A549 (cell line): ENCODE measurements around the gene DYSF. TPM values are rescaled to one million over a fixed set of nuclear protein-coding genes. Genes with fewer than 3 reads are reported as not detected.

Source experiments
- ATAC-seq, 2 experiments: fragments of 200-7000 bp in 1 of 2; fragments of >200 bp in 1 of 2; cut with Nextera tagmentation in 1 of 2; cut with Tn5 transposase in 1 of 2; 3 replicates each; pipeline versions ENCODE4 v1.8.0 to v1.9.1; 2018 to 2020; ENCODE audit warnings: mild to moderate bottlenecking in 1 of 2, moderate library complexity in 1 of 2
- CTCF ChIA-PET: fragments of 300-600 bp; sonication (Branson Sonifier 250); formaldehyde crosslinking; extraction: SDS; loops from one replicate; lab custom pipeline; 2021; ENCODE audit warnings: antibody characterized with exemption, inconsistent platforms; lab: Yijun Ruan, JAX
- POLR2A ChIA-PET: fragments of 350-600 bp; formaldehyde crosslinking; extraction: SDS; loops from one replicate; lab custom pipeline; 2021; ENCODE audit warnings: antibody characterized with exemption, inconsistent platforms; lab: Yijun Ruan, JAX
- DNase-seq, 2 experiments: peaks; one replicate each; pipeline versions ENCODE4 v3.0.0 to v3.0.0-alpha.2; 2011 to 2016; ENCODE audit warnings: low read depth in 1 of 2, low spot score in 1 of 2
- FAIRE-seq: peaks from 2 replicates; lab custom pipeline; 2011; peaks lifted over from hg19 to GRCh38; lab: Jason Lieb, UNC
- H3K27ac ChIP-seq, 2 experiments: fragments of >200 bp; sonication (Bioruptor Twin); formaldehyde crosslinking; 3 replicates each; pipeline ENCODE4 v1.5.1; 2016 to 2017
- H3K4me1 ChIP-seq: fragments of >200 bp; sonication (Bioruptor Twin); formaldehyde crosslinking; 3 replicates; pipeline ENCODE4 v1.6.1; 2016
- H3K4me2 ChIP-seq: fragments of >200 bp; sonication (Bioruptor Twin); formaldehyde crosslinking; 3 replicates; pipeline ENCODE4 v1.6.1; 2016
- H3K4me3 ChIP-seq: fragments of >200 bp; sonication (Bioruptor Twin); formaldehyde crosslinking; 3 replicates; pipeline ENCODE4 v1.5.1; 2016
- H3K9me3 ChIP-seq: fragments of >200 bp; sonication (Bioruptor Twin); formaldehyde crosslinking; 3 replicates; pipeline ENCODE4 v1.6.1; 2016
- ATOH8 ChIP-seq: fragments of 250-450 bp; sonication (Bioruptor Pico); IDR thresholded peaks from 2 replicates; pipeline ENCODE4 v1.5.0; 2020; ENCODE audit warnings: low read depth, mild to moderate bottlenecking, moderate library complexity
- BCL3 ChIP-seq: fragments of >200 bp; sonication (Bioruptor Twin); formaldehyde crosslinking; IDR thresholded peaks from 3 replicates; pipeline ENCODE4 v1.6.1; 2016
- BHLHE40 ChIP-seq: IDR thresholded peaks from 2 replicates; pipeline ENCODE4 v1.6.1; 2012; ENCODE audit warnings: low read depth, low read length, inconsistent platforms
- CTCF ChIP-seq: fragments of >200 bp; sonication (Bioruptor Twin); formaldehyde crosslinking; IDR thresholded peaks from 3 replicates; pipeline ENCODE4 v1.5.1; 2016
- EHF ChIP-seq: fragments of 250-450 bp; sonication (Bioruptor Pico); IDR thresholded peaks from 2 replicates; pipeline ENCODE4 v1.5.0; 2020; ENCODE audit warnings: mild to moderate bottlenecking
- FOSL2 ChIP-seq, 2 experiments: fragments of 450-650 bp in 1 of 2; fragments of >200 bp in 1 of 2; sonication (Bioruptor Twin) in 1 of 2; formaldehyde crosslinking; IDR thresholded peaks; 2 replicates each; pipeline versions ENCODE4 v1.5.0 to v1.6.1; 2016 to 2020; ENCODE audit warnings: mild to moderate bottlenecking in 1 of 2, moderate library complexity in 1 of 2
- FOXS1 ChIP-seq: fragments of 250-450 bp; sonication (Bioruptor Pico); IDR thresholded peaks from 2 replicates; pipeline ENCODE4 v1.5.0; 2020; ENCODE audit warnings: mild to moderate bottlenecking, moderate library complexity
- HDAC2 ChIP-seq: fragments of 200-600 bp; sonication (generic); IDR thresholded peaks from 2 replicates; pipeline ENCODE4 v1.6.1; 2016
- HES2 ChIP-seq: fragments of >200 bp; sonication (Bioruptor Twin); formaldehyde crosslinking; IDR thresholded peaks from 2 replicates; pipeline ENCODE4 v1.6.1; 2016
- HEYL ChIP-seq: fragments of 250-450 bp; sonication (Bioruptor Pico); IDR thresholded peaks from 2 replicates; pipeline ENCODE4 v1.8.0; 2021; ENCODE audit warnings: mild to moderate bottlenecking, moderate library complexity
- JUNB ChIP-seq: fragments of >200 bp; sonication (Bioruptor Twin); formaldehyde crosslinking; IDR thresholded peaks from 2 replicates; pipeline ENCODE4 v1.6.1; 2016
- MAFK ChIP-seq: fragments of 450-650 bp; IDR thresholded peaks from 2 replicates; pipeline ENCODE4 v1.6.1; 2014; ENCODE audit not compliant: partially characterized antibody
- MAX ChIP-seq: IDR thresholded peaks from 2 replicates; pipeline ENCODE4 v1.6.1; 2012
- MAZ ChIP-seq: fragments of 150-350 bp; IDR thresholded peaks from 2 replicates; pipeline ENCODE4 v1.6.1; 2014; ENCODE audit warnings: antibody characterized with exemption, low read depth, low read length, borderline replicate concordance
- MYC ChIP-seq: IDR thresholded peaks from 2 replicates; pipeline ENCODE4 v1.6.1; 2012; ENCODE audit warnings: mild to moderate bottlenecking, inconsistent platforms, low read length, improper control_type of control experiment, borderline replicate concordance
- NFE2L2 ChIP-seq: fragments of 150-350 bp; conservative IDR thresholded peaks from 2 replicates; pipeline ENCODE4 v1.6.1; 2014; ENCODE audit warnings: low read length
- PHF8 ChIP-seq: fragments of 200-600 bp; sonication (generic); IDR thresholded peaks from 2 replicates; pipeline ENCODE4 v1.6.1; 2016; ENCODE audit warnings: low read depth, mild to moderate bottlenecking, antibody characterized with exemption, moderate library complexity, borderline replicate concordance
- RAD21 ChIP-seq, 2 experiments: fragments of >200 bp in 1 of 2; sonication (Bioruptor Twin) in 1 of 2; formaldehyde crosslinking in 1 of 2; IDR thresholded peaks in 1 of 2; conservative IDR thresholded peaks in 1 of 2; 2 replicates in 1 of 2; 3 replicates in 1 of 2; pipeline ENCODE4 v1.6.1; 2012 to 2018; ENCODE audit warnings: inconsistent platforms in 1 of 2
- RFX5 ChIP-seq: fragments of 450-650 bp; IDR thresholded peaks from 2 replicates; pipeline ENCODE4 v1.7.1; 2014; ENCODE audit warnings: antibody characterized with exemption, mild to moderate bottlenecking, moderate library complexity
- SREBF2 ChIP-seq: fragments of 450-650 bp; IDR thresholded peaks from 2 replicates; pipeline ENCODE4 v1.6.1; 2014; ENCODE audit warnings: mild to moderate bottlenecking, moderate library complexity
- TP53 ChIP-seq: fragments of 250-450 bp; sonication (Bioruptor Pico); IDR thresholded peaks from 2 replicates; pipeline ENCODE4 v1.5.0; 2021; ENCODE audit warnings: mild to moderate bottlenecking, moderate library complexity
- USF2 ChIP-seq: fragments of 450-650 bp; IDR thresholded peaks from 2 replicates; pipeline ENCODE4 v1.6.1; 2014; ENCODE audit warnings: antibody characterized with exemption
- ZFP36 ChIP-seq: fragments of 450-650 bp; IDR thresholded peaks from 2 replicates; pipeline ENCODE4 v1.6.1; 2014; ENCODE audit warnings: borderline replicate concordance; ENCODE audit not compliant: partially characterized antibody
- ZNF302 ChIP-seq: fragments of 250-450 bp; sonication (Bioruptor Pico); IDR thresholded peaks from 2 replicates; pipeline ENCODE4 v1.9.0; 2021; ENCODE audit warnings: inconsistent platforms, mild to moderate bottlenecking, moderate library complexity
- ZSCAN20 ChIP-seq: fragments of 250-450 bp; sonication (Bioruptor Pico); IDR thresholded peaks from 2 replicates; pipeline ENCODE4 v1.8.0; 2022; ENCODE audit warnings: mild to moderate bottlenecking, moderate library complexity
- WGBS: methylation state at CpG from one replicate; pipeline ENCODE4 v1.1.6; 2017; ENCODE audit errors: missing lambda C conversion rate; 5-methylcytosine and 5-hydroxymethylcytosine counted together
- polyA plus RNA-seq, 4 experiments: library from polyadenylated mRNA; depleted of rRNA in 3 of 4; stranded (reverse); fragments of >200 nt; fragmentation: RNase III in 1 of 4; extraction: RNeasy Plus Mini Kit Qiagen cat#74134 plus additional on column Dnase treatment in 1 of 4; gene quantifications; 2 replicates in 3 of 4; 3 replicates in 1 of 4; pipeline ENCODE4 v1.2.3, GENCODE V29; 2011 to 2017

Gene DYSF
- polyA plus RNA-seq, 2 of the 4 experiments (the other 2 are of a cell fraction), result 0.36 to 0.98 TPM

GRCh38 chr2:71531522-71532047 is 78.2 kb downstream of the DYSF start:
- peak; percentile 26 to 55 for DNase-seq
- Histone ChIP-seq H3K4me3 (no peak overlapping the region), H3K4me1 (no peaks in the 10 kb centered on the region), H3K4me2 (no peak overlapping the region), H3K9me3 (no peaks in the 10 kb centered on the region), H3K27ac (no peak overlapping the region)
- no peak for ATAC-seq
- TF ChIP-seq NFE2L2 (peak; percentile 35; the same call in 1 of the 2 replicates), HES2 (no peak), MAX (peak; percentile 45; the same call in 1 of the 2 replicates), MAFK (peak; percentile 98), FOSL2 (IDR thresholded peaks at IDR 0.05) (no peak), FOSL2 (CRISPR knock-in tag; IDR thresholded peaks at IDR 0.05) (peak; percentile 63)
- ChIA-PET CTCF (interaction anchor here (0.9 to 2.1 kb wide), 3 partner anchors 16 to 1331 kb away, joined by 3 to 7 read pairs (median 4); no protein-coding TSS in a partner anchor), POLR2A (no interaction called here)
- no peak for FAIRE-seq
- WGBS, result 44% methylated on average over 9 of the region's 9 CpGs

GRCh38 chr2:71532327-71532726 is 79.0 kb downstream of the DYSF start:
- POLR2A ChIA-PET, result no interaction called here
- no peak overlapping the region for H3K4me2 ChIP-seq

GRCh38 chr2:71534201-71534600 is 80.8 kb downstream of the DYSF start:
- no peak for FAIRE-seq
- 10% methylated on average over 1 of the region's 1 CpG for WGBS
- Histone ChIP-seq H3K4me1 (no peaks in the 10 kb centered on the region), H3K27ac (no peak overlapping the region), H3K9me3 (no peaks in the 10 kb centered on the region), H3K4me3 (no peak overlapping the region), H3K4me2 (no peak overlapping the region)
- no peak for DNase-seq
- ChIA-PET CTCF (interaction anchor here (0.5 to 3.2 kb wide), 5 partner anchors 11 to 1629 kb away, joined by 3 to 28 read pairs (median 4); no protein-coding TSS in a partner anchor), POLR2A (no interaction called here)
- TF ChIP-seq PHF8, result no peak
- no peak for TF ChIP-seq HDAC2
- TF ChIP-seq HEYL (CRISPR knock-in tag), result no peak
- TF ChIP-seq RAD21 (conservative IDR thresholded peaks at IDR 0.05 in 1 of 2, IDR thresholded peaks at IDR 0.05 in 1 of 2), result no peak
- TF ChIP-seq JUNB, result no peak
- no peak for TF ChIP-seq ZFP36
- TF ChIP-seq EHF, result no peak
- no peak for ATAC-seq

More at GRCh38 chr2:71532327-71532726, 79.0 kb downstream of the DYSF start:
- CTCF ChIA-PET, result interaction anchor here (1.6 to 1.7 kb wide), 2 partner anchors 606 to 618 kb away, joined by 4 read pairs; no protein-coding TSS in a partner anchor
- ATAC-seq, result no peak
- no peak for TF ChIP-seq USF2
- H3K4me3 ChIP-seq, result no peak overlapping the region
- no peak for FAIRE-seq
- H3K27ac ChIP-seq, result no peak overlapping the region
- DNase-seq, result no peak
- 92% methylated on average over 2 of the region's 2 CpGs for WGBS
- H3K9me3 ChIP-seq, result no peaks in the 10 kb centered on the region
- H3K4me1 ChIP-seq, result no peaks in the 10 kb centered on the region

- no peak for DNase-seq
- no peaks in the 10 kb centered on the region for H3K9me3 ChIP-seq
- TF ChIP-seq RFX5 (no peak), TP53 (CRISPR knock-in tag) (no peak), SREBF2 (no peak), BHLHE40 (no peak), MYC (no peak), HEYL (CRISPR knock-in tag) (no peak), RAD21 (conservative IDR thresholded peaks at IDR 0.05 in 1 of 2, IDR thresholded peaks at IDR 0.05 in 1 of 2) (no peak), BCL3 (no peak), FOXS1 (CRISPR knock-in tag) (no peak), CTCF (no peak), ATOH8 (CRISPR knock-in tag) (no peak), MAFK (no peak), ZNF302 (CRISPR knock-in tag) (no peak), MAZ (no peak), ZSCAN20 (CRISPR knock-in tag) (no peak)
- TF ChIP-seq, all 56 proteins: peak for 0
- CTCF ChIA-PET, result interaction anchor here (0.5 to 3.2 kb wide), 10 partner anchors 11 to 1629 kb away, joined by 3 to 28 read pairs (median 3); no protein-coding TSS in a partner anchor
- ATAC-seq (no peak), FAIRE-seq (no peak)
- POLR2A ChIA-PET, result no interaction called here
- Histone ChIP-seq H3K27ac (no peak overlapping the region), H3K4me2 (no peak overlapping the region), H3K4me1 (no peaks in the 10 kb centered on the region), H3K4me3 (no peak overlapping the region)
- WGBS, result 49% methylated on average over 3 of the region's 4 CpGs
These were observed 81.5 kb downstream of the DYSF start for GRCh38 chr2:71534826-71535225.
